HG02678 (cell line): Measurements from ENCODE around the gene NT5C2.
"Not testable (repeated sequence)": the region's sequence is repeated elsewhere in the genome, so short reads cannot be mapped to it uniquely, and the experiment has no call there.

Experiments used
- ATAC-seq: cut with Tn5 transposase; IDR thresholded peaks from one replicate; pipeline ENCODE4 v1.9.1; 2021; ENCODE audit warnings: mild to moderate bottlenecking, moderate library complexity; ENCODE audit not compliant: unreplicated experiment

The NT5C2 gene

GRCh38 chr10:103095005-103095404 is 98.1 kb downstream of the NT5C2 start:
- ATAC-seq, result no peak

GRCh38 chr10:103090911-103091310 is 102.2 kb downstream of the NT5C2 start:
- no peak for ATAC-seq

- no peak for ATAC-seq
Observed at GRCh38 chr10:103089493-103089892, 103.6 kb downstream of the NT5C2 start.

GRCh38 chr10:103086799-103087198 is 106.3 kb downstream of the NT5C2 start:
- no peak for ATAC-seq

- ATAC-seq, result no peak
Observed at GRCh38 chr10:103086261-103086660, 106.8 kb downstream of the NT5C2 start.

GRCh38 chr10:103083977-103084320 is 109.1 kb downstream of the NT5C2 start:
- ATAC-seq, result no peak

GRCh38 chr10:103083266-103083976 is 109.7 kb downstream of the NT5C2 start:
- no peak for ATAC-seq

- no peak for ATAC-seq
Observed at GRCh38 chr10:103082683-103083082, 110.4 kb downstream of the NT5C2 start.

GRCh38 chr10:103080891-103081581 is 112.0 kb downstream of the NT5C2 start:
- no peak for ATAC-seq

GRCh38 chr10:103079946-103080345 is 113.1 kb downstream of the NT5C2 start:
- ATAC-seq, result no peak

- ATAC-seq, result no peak
Observed at GRCh38 chr10:103079100-103079499, 114.0 kb downstream of the NT5C2 start.

- ATAC-seq, result no peak
Observed at GRCh38 chr10:103078676-103079075, 114.4 kb downstream of the NT5C2 start.

- ATAC-seq, result no peak
Observed at GRCh38 chr10:103078309-103078615, 114.8 kb downstream of the NT5C2 start.

- ATAC-seq, result no peak
Observed at GRCh38 chr10:103077491-103078308, 115.4 kb downstream of the NT5C2 start.

- ATAC-seq, result no peak
Observed at GRCh38 chr10:103077020-103077419, 116.1 kb downstream of the NT5C2 start.

- no peak for ATAC-seq
Observed at GRCh38 chr10:103072891-103073290, 120.2 kb downstream of the NT5C2 start.

- ATAC-seq, result no peak
Observed at GRCh38 chr10:103072276-103072675, 120.8 kb downstream of the NT5C2 start.

- ATAC-seq, result peak; percentile 57
Observed at GRCh38 chr10:103069453-103070331, 123.4 kb downstream of the NT5C2 start.

GRCh38 chr10:103067956-103068355 is 125.1 kb downstream of the NT5C2 start:
- no peak for ATAC-seq

- no peak for ATAC-seq
Observed at GRCh38 chr10:103067484-103067883, 125.6 kb downstream of the NT5C2 start.

- ATAC-seq, result not testable (repeated sequence)
Observed at GRCh38 chr10:103067099-103067477, 126.0 kb downstream of the NT5C2 start.
